Skin epidermis (tissue), 12 donors: Measurements from ENCODE around the gene PEDS1.
"Not testable (repeated sequence)": the region's sequence is repeated elsewhere in the genome, so short reads cannot be mapped to it uniquely, and the experiment has no call there.

Experiments used
- H3K27ac ChIP-seq, 21 experiments: fragments of 200-600 bp; sonication (generic) in 11 of 21; one replicate each; pipeline ENCODE4 v1.5.0; 2020; ENCODE audit warnings: mild to moderate bottlenecking in 3 of 21, inconsistent platforms in 2 of 21, moderate library complexity in 2 of 21
- H3K4me3 ChIP-seq, 7 experiments: fragments of 200-600 bp; sonication (generic) in 2 of 7; one replicate each; pipeline ENCODE4 v1.5.0; 2020; ENCODE audit warnings: inconsistent platforms in 2 of 7, mild to moderate bottlenecking in 2 of 7, moderate library complexity in 1 of 7

PEDS1 gene

GRCh38 chr20:50107086-50107660 lies 46.4 kb downstream of the PEDS1 start:
- no peak overlapping the region for H3K4me3 ChIP-seq

GRCh38 chr20:50106669-50107068 lies 46.9 kb downstream of the PEDS1 start:
- H3K4me3 ChIP-seq, result not testable (repeated sequence)
- peak overlapping the region in 1 of 21 experiments; percentile 11 for H3K27ac ChIP-seq

More at GRCh38 chr20:50107086-50107660, 46.4 kb downstream of the PEDS1 start:
- H3K27ac ChIP-seq, result peak overlapping the region in 3 of 21 experiments; percentile 3 to 11 (median 3)
